ENCODE results near the gene MKLN1.

MKLN1 gene

DNA sequence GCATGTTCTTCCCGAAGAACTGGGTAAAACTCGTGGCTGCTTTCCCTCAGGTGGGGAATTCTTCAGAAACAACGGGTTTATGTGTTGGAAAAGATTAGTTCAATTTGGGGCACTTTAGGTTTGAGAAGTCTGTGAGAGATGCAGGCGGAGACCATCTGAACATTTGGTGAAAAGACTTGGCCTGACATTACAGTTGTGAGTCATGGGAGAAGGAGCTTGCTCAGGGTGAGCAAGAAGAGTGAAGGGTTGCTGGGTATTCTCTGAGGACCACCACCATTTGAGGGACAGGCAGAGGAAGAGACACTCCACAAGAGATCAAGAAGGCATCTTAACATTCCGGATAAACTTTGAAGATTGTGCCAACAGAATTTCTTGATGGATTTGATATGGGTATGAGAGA, 140.1 kb downstream of the MKLN1 start:
- TF ChIP-seq, protein P1, sequence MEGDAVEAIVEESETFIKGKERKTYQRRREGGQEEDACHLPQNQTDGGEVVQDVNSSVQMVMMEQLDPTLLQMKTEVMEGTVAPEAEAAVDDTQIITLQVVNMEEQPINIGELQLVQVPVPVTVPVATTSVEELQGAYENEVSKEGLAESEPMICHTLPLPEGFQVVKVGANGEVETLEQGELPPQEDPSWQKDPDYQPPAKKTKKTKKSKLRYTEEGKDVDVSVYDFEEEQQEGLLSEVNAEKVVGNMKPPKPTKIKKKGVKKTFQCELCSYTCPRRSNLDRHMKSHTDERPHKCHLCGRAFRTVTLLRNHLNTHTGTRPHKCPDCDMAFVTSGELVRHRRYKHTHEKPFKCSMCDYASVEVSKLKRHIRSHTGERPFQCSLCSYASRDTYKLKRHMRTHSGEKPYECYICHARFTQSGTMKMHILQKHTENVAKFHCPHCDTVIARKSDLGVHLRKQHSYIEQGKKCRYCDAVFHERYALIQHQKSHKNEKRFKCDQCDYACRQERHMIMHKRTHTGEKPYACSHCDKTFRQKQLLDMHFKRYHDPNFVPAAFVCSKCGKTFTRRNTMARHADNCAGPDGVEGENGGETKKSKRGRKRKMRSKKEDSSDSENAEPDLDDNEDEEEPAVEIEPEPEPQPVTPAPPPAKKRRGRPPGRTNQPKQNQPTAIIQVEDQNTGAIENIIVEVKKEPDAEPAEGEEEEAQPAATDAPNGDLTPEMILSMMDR (IDR thresholded peaks at IDR 0.05; ENCODE audit: low read depth, low read length) = no peak
- H3K4me3 ChIP-seq (replicated peaks in 1 of 2; ENCODE audit: low read depth in 2 of 2, low read length in 2 of 2) = no peak overlapping the region
- DNase-seq (ENCODE audit: low read depth in 2 of 2) = no peak

GRCh38 chr7:131471250-131472004, 143.8 kb downstream of the MKLN1 start:
- H3K4me3 ChIP-seq (replicated peaks in 1 of 2; ENCODE audit: low read depth in 2 of 2, low read length in 2 of 2) = no peak overlapping the region
- DNase-seq (ENCODE audit: low read depth in 2 of 2) = no peak
- TF ChIP-seq, protein P1 (IDR thresholded peaks at IDR 0.05; ENCODE audit: low read depth, low read length) = no peak

DNA sequence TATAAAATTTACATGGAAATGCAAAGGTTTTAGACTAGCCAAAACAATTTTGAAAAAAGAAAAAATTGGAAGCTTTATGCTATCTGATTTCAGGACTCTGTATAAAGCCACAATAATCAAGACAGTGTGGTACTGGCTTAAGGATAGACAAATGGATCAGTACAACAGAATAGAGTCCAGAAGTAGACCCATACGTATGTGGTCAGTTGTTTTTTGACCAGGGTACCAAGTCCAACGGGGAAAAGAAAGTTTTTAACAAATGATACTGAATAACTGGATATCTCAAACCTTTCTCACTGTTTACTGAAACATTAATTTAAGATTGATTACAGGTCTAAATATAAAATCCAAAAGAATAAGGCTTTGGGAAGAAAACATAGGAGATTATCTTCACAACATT, 149.1 kb downstream of the MKLN1 start:
- TF ChIP-seq, protein P1 (IDR thresholded peaks at IDR 0.05; ENCODE audit: low read depth, low read length) = no peak
- DNase-seq (ENCODE audit: low read depth in 2 of 2) = no peak

DNA sequence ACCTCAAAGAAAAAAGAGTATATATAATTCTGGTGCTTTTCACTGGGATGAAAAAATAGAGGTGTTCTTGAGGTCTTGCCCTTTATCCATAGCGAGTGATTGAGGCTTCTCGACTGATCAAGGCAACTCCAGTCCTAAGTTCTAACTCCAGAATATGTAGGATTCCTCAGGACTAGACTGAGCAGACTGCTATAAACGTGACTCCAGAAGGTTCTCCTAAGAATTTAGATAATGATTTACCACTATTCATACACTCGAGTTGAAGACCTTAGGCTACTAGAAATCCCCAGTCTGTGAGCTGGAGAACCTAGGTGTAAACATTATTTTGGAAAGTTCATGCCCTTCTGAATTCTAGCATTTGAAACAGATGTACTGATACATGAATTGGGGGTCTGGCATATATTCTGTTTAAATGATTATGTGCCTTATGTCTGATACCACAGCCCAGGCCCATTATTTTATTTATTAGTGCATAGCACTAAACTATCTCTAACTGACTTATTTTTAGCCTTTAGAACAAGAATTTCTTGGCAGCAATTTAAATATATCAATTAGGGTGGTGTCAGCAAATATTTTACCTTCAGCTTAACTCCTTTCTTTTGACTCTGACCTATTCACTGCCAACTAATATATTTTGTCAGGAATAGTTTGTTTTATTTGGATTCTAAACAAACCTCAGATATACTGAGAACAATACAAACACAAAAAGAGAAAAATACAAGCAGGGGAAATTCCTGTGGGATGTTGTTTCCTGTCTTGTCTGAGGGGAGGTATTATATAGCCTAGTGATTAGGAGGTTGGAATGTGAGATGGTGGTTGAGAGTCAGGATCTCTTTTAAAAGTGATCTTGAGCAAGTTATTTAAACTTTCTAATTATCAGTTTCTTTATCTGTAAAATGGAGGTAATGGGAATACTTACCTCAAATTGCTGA, 153.0 kb downstream of the MKLN1 start:
- H3K4me3 ChIP-seq (replicated peaks in 1 of 2; ENCODE audit: low read depth in 2 of 2, low read length in 2 of 2) = no peak overlapping the region
- TF ChIP-seq, protein P1 (IDR thresholded peaks at IDR 0.05; ENCODE audit: low read depth, low read length) = no peak
- peak; percentile 53 to 67 for DNase-seq (ENCODE audit: low read depth in 2 of 2)

More for the DNA sequence above, 149.1 kb downstream of the MKLN1 start:
- no peak overlapping the region for H3K4me3 ChIP-seq (replicated peaks in 1 of 2; ENCODE audit: low read depth in 2 of 2, low read length in 2 of 2)

- H3K4me3 ChIP-seq (replicated peaks in 1 of 2; ENCODE audit: low read depth in 2 of 2, low read length in 2 of 2) = no peak overlapping the region
- DNase-seq (ENCODE audit: low read depth in 2 of 2) = no peak
- TF ChIP-seq, protein P1 (IDR thresholded peaks at IDR 0.05; ENCODE audit: low read depth, low read length) = no peak
Measured at GRCh38 chr7:131482800-131483199, 155.1 kb downstream of the MKLN1 start.

DNA sequence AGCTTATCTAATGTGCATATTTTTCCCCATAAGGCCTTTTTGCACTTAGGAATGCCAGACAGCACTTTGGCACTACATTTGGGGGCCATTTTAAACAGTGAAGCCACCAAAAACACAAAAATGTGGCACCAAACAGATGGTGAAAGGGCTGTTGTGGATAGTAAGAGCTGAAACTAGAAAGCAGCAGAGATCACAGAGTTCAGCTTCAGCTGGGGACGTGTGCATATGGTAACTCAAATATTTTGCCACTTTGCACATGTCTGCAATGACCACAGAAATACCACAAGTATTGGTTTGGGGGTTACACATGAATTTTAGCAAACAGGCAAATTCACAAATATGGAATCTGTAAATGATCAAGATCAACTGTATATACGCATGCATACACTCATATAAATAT, 155.9 kb downstream of the MKLN1 start:
- DNase-seq (ENCODE audit: low read depth in 2 of 2) = no peak
- H3K4me3 ChIP-seq (replicated peaks in 1 of 2; ENCODE audit: low read depth in 2 of 2, low read length in 2 of 2) = no peak overlapping the region
- TF ChIP-seq, protein P1 (IDR thresholded peaks at IDR 0.05; ENCODE audit: low read depth, low read length) = no peak

Measured in cardiac fibroblast (primary cell).